Activated T-helper 2 cell treated with anti-CD3 and anti-CD28 coated beads, Interferon-gamma antibody, Interleukin-2, Interleukin-4, amounts not matched to agents 10 μg/mL and 5 μg/mL and 100 μg/mL, durations not matched to agents 14 hours and 24 hours and 36 hours (primary cell): ENCODE measurements around the gene RDH14. TPM values are rescaled to one million over a fixed set of nuclear protein-coding genes. Genes with fewer than 3 reads are reported as not detected.

Experiments used
- DNase-seq: peaks from one replicate; pipeline ENCODE4 v3.0.0; 2021; ENCODE audit warnings: low spot score
- H3K27ac Mint-ChIP-seq: one replicate; pipeline ENCODE4 v1.8.0; 2021; ENCODE audit warnings: mixed read lengths
- H3K27me3 Mint-ChIP-seq: one replicate; pipeline ENCODE4 v1.8.0; 2021; ENCODE audit warnings: low read depth, mixed read lengths
- H3K36me3 Mint-ChIP-seq: one replicate; pipeline ENCODE4 v1.8.0; 2021; ENCODE audit warnings: low read depth, mixed read lengths
- H3K4me1 Mint-ChIP-seq: one replicate; pipeline ENCODE4 v1.8.0; 2021; ENCODE audit warnings: low read depth, mixed read lengths
- H3K4me3 Mint-ChIP-seq: one replicate; pipeline ENCODE4 v1.8.0; 2021; ENCODE audit warnings: low read depth, mild to moderate bottlenecking, moderate library complexity, mixed read lengths
- H3K9me3 Mint-ChIP-seq: one replicate; pipeline ENCODE4 v1.8.0; 2021; ENCODE audit warnings: mixed read lengths
- intact Hi-C: fragments of 100-400 bp; cut with micrococcal nuclease; formaldehyde crosslinking; loops from one replicate; pipeline ENCODE4 v1.15.1; 2023
- total RNA-seq: library from RNA; stranded (reverse); gene quantifications from 2 replicates; pipeline ENCODE4 v1.2.3, GENCODE V29; 2022

The RDH14 gene
- 12.4 and 15.2 TPM in 2 replicates for total RNA-seq

- DNase-seq, result peak; percentile 86
- Mint-ChIP-seq H3K27me3 (no peaks in the 10 kb centered on the region), H3K27ac (peak within 1 kb of the TSS; percentile 90), H3K4me3 (peak within 1 kb of the TSS; percentile 88), H3K9me3 (peaks cover 6% of the 10 kb centered on the region), H3K36me3 (peaks cover 40% of the 10 kb centered on the region), H3K4me1 (peaks cover 31% of the 10 kb centered on the region)
- intact Hi-C loops, result loop anchor here (1.0 to 5.0 kb wide), 5 partner anchors 15 to 1342 kb away; partner anchors contain the start of gene TTC32
Measured at GRCh38 chr2:18560031-18560796, at the start of gene RDH14. Gene RDH14, minus strand, starts transcription at chr2:18560653. Its CDS starts 81 bp downstream, at chr2:18560572.

- intact Hi-C loops, result no loop called here
- peaks cover 9% of the 10 kb centered on the region for H3K4me1 Mint-ChIP-seq
- H3K27ac Mint-ChIP-seq, result no peak overlapping the region
- no peak overlapping the region for H3K4me3 Mint-ChIP-seq
- no peaks in the 10 kb centered on the region for H3K27me3 Mint-ChIP-seq
- no peaks in the 10 kb centered on the region for H3K9me3 Mint-ChIP-seq
- no peaks in the 10 kb centered on the region for H3K36me3 Mint-ChIP-seq
- DNase-seq, result no peak
Measured at GRCh38 chr2:18610090-18610489, 49.6 kb upstream of the RDH14 start.

GRCh38 chr2:18605115-18605514, 44.7 kb upstream of the RDH14 start:
- Mint-ChIP-seq H3K4me1 (peaks cover 14% of the 10 kb centered on the region), H3K4me3 (no peak overlapping the region), H3K36me3 (no peaks in the 10 kb centered on the region), H3K27me3 (no peaks in the 10 kb centered on the region), H3K27ac (no peak overlapping the region), H3K9me3 (no peaks in the 10 kb centered on the region)
- intact Hi-C loops, result loop anchor here (2.0 to 5.0 kb wide), 2 partner anchors 60 to 83 kb away; no protein-coding TSS in a partner anchor
- no peak for DNase-seq

GRCh38 chr2:18604531-18604885, 44.1 kb upstream of the RDH14 start:
- H3K9me3 Mint-ChIP-seq, result no peaks in the 10 kb centered on the region
- DNase-seq, result no peak
- H3K27ac Mint-ChIP-seq, result no peak overlapping the region
- no peaks in the 10 kb centered on the region for H3K36me3 Mint-ChIP-seq
- intact Hi-C loops, result loop anchor here (2.0 kb wide), 1 partner anchor 60 kb away; no protein-coding TSS in a partner anchor
- H3K4me3 Mint-ChIP-seq, result no peak overlapping the region
- no peaks in the 10 kb centered on the region for H3K27me3 Mint-ChIP-seq
- peaks cover 14% of the 10 kb centered on the region for H3K4me1 Mint-ChIP-seq

- H3K36me3 Mint-ChIP-seq, result no peaks in the 10 kb centered on the region
- H3K27me3 Mint-ChIP-seq, result no peaks in the 10 kb centered on the region
- intact Hi-C loops, result loop anchor here (2.0 kb wide), 1 partner anchor 59 kb away; no protein-coding TSS in a partner anchor
- no peaks in the 10 kb centered on the region for H3K9me3 Mint-ChIP-seq
- H3K4me3 Mint-ChIP-seq, result no peak overlapping the region
- DNase-seq, result no peak
- peaks cover 14% of the 10 kb centered on the region for H3K4me1 Mint-ChIP-seq
- no peak overlapping the region for H3K27ac Mint-ChIP-seq
Measured at GRCh38 chr2:18603854-18604530, 43.5 kb upstream of the RDH14 start.

GRCh38 chr2:18602298-18602697, 41.8 kb upstream of the RDH14 start:
- DNase-seq, result no peak
- no peak overlapping the region for H3K4me3 Mint-ChIP-seq
- no peaks in the 10 kb centered on the region for H3K9me3 Mint-ChIP-seq
- intact Hi-C loops, result no loop called here
- peaks cover 14% of the 10 kb centered on the region for H3K4me1 Mint-ChIP-seq
- H3K36me3 Mint-ChIP-seq, result no peaks in the 10 kb centered on the region
- no peak overlapping the region for H3K27ac Mint-ChIP-seq
- no peaks in the 10 kb centered on the region for H3K27me3 Mint-ChIP-seq

GRCh38 chr2:18600255-18600613, 39.8 kb upstream of the RDH14 start:
- no peaks in the 10 kb centered on the region for H3K27me3 Mint-ChIP-seq
- intact Hi-C loops, result no loop called here
- H3K36me3 Mint-ChIP-seq, result no peaks in the 10 kb centered on the region
- no peak for DNase-seq
- H3K4me3 Mint-ChIP-seq, result no peak overlapping the region
- peaks cover 6% of the 10 kb centered on the region for H3K4me1 Mint-ChIP-seq
- H3K9me3 Mint-ChIP-seq, result no peaks in the 10 kb centered on the region
- H3K27ac Mint-ChIP-seq, result no peak overlapping the region

- Mint-ChIP-seq H3K9me3 (no peaks in the 10 kb centered on the region), H3K27ac (no peak overlapping the region), H3K27me3 (no peaks in the 10 kb centered on the region), H3K4me1 (peaks cover 2% of the 10 kb centered on the region), H3K36me3 (no peaks in the 10 kb centered on the region), H3K4me3 (no peak overlapping the region)
- no peak for DNase-seq
- intact Hi-C loops, result no loop called here
Measured at GRCh38 chr2:18599509-18600254, 39.2 kb upstream of the RDH14 start.

- no peaks in the 10 kb centered on the region for H3K27me3 Mint-ChIP-seq
- no peak for DNase-seq
- no peaks in the 10 kb centered on the region for H3K4me1 Mint-ChIP-seq
- H3K9me3 Mint-ChIP-seq, result no peaks in the 10 kb centered on the region
- H3K4me3 Mint-ChIP-seq, result no peak overlapping the region
- intact Hi-C loops, result no loop called here
- H3K36me3 Mint-ChIP-seq, result no peaks in the 10 kb centered on the region
- no peak overlapping the region for H3K27ac Mint-ChIP-seq
Measured at GRCh38 chr2:18598848-18599484, 38.5 kb upstream of the RDH14 start.

GRCh38 chr2:18597618-18598017, 37.2 kb upstream of the RDH14 start:
- Mint-ChIP-seq H3K9me3 (no peaks in the 10 kb centered on the region), H3K27me3 (no peaks in the 10 kb centered on the region), H3K27ac (no peak overlapping the region), H3K4me1 (no peaks in the 10 kb centered on the region), H3K36me3 (no peaks in the 10 kb centered on the region), H3K4me3 (no peak overlapping the region)
- no peak for DNase-seq
- intact Hi-C loops, result no loop called here

GRCh38 chr2:18596993-18597392, 36.5 kb upstream of the RDH14 start:
- Mint-ChIP-seq H3K4me1 (no peaks in the 10 kb centered on the region), H3K27ac (no peak overlapping the region), H3K27me3 (no peaks in the 10 kb centered on the region), H3K36me3 (no peaks in the 10 kb centered on the region), H3K4me3 (no peak overlapping the region), H3K9me3 (no peaks in the 10 kb centered on the region)
- intact Hi-C loops, result no loop called here
- no peak for DNase-seq

- H3K9me3 Mint-ChIP-seq, result no peaks in the 10 kb centered on the region
- H3K4me3 Mint-ChIP-seq, result no peak overlapping the region
- no peaks in the 10 kb centered on the region for H3K36me3 Mint-ChIP-seq
- DNase-seq, result no peak
- no peaks in the 10 kb centered on the region for H3K4me1 Mint-ChIP-seq
- intact Hi-C loops, result no loop called here
- no peak overlapping the region for H3K27ac Mint-ChIP-seq
- H3K27me3 Mint-ChIP-seq, result no peaks in the 10 kb centered on the region
Measured at GRCh38 chr2:18593496-18593895, 33.0 kb upstream of the RDH14 start.
